ENCODE measurements around the gene MRPL22. TPM values are rescaled to one million over a fixed set of nuclear protein-coding genes. Genes with fewer than 3 reads are reported as not detected.
"Not testable (repeated sequence)": the region's sequence is repeated elsewhere in the genome, so short reads cannot be mapped to it uniquely, and the experiment has no call there.

Gene MRPL22
- total RNA-seq, 1 donor from 2014 or later, result 34.6 TPM

DNA sequence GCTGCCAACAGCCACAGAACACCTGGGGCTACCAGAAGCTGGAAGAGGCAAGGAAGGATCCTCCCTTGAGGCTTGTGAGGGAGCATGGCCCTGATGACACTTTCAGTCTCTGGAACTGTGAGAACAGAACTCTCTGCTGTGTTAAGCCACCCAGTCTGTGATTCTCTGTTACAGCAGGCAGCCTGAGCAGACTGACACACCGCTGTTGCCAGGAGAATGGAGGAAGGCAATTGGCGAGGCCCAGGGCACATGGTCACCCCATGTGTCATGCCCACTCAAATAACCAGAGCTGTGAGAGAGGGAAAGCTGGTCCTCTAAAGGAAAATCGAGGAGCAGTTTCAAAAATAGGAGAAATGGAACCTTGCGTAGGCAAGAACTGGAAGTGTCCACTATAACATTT is 60.6 kb downstream of the MRPL22 start:
- TF ChIP-seq, protein P1, sequence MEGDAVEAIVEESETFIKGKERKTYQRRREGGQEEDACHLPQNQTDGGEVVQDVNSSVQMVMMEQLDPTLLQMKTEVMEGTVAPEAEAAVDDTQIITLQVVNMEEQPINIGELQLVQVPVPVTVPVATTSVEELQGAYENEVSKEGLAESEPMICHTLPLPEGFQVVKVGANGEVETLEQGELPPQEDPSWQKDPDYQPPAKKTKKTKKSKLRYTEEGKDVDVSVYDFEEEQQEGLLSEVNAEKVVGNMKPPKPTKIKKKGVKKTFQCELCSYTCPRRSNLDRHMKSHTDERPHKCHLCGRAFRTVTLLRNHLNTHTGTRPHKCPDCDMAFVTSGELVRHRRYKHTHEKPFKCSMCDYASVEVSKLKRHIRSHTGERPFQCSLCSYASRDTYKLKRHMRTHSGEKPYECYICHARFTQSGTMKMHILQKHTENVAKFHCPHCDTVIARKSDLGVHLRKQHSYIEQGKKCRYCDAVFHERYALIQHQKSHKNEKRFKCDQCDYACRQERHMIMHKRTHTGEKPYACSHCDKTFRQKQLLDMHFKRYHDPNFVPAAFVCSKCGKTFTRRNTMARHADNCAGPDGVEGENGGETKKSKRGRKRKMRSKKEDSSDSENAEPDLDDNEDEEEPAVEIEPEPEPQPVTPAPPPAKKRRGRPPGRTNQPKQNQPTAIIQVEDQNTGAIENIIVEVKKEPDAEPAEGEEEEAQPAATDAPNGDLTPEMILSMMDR (IDR thresholded peaks at IDR 0.05), result no peak
- DNase-seq (ENCODE audit: low spot score), result no peak
- H3K4me3 Mint-ChIP-seq (ENCODE audit: unreplicated experiment), result no peak overlapping the region
- H3K4me1 Mint-ChIP-seq (ENCODE audit: low read depth), result no peaks in the 10 kb centered on the region
- H3K36me3 Mint-ChIP-seq (ENCODE audit: low read depth), result peaks cover 2% of the 10 kb centered on the region
- peaks cover 20% of the 10 kb centered on the region for H3K27me3 Mint-ChIP-seq (ENCODE audit: low read depth)
- no peak overlapping the region for H3K27ac Mint-ChIP-seq (ENCODE audit: unreplicated experiment)
- H3K9me3 Mint-ChIP-seq (ENCODE audit: low read depth), result peaks cover 9% of the 10 kb centered on the region

GRCh38 chr5:155002722-155003121 is 61.8 kb downstream of the MRPL22 start:
- not testable (repeated sequence) for H3K4me1 Mint-ChIP-seq (ENCODE audit: low read depth); H3K36me3 Mint-ChIP-seq (ENCODE audit: low read depth); H3K9me3 Mint-ChIP-seq (ENCODE audit: low read depth); H3K4me3 Mint-ChIP-seq (ENCODE audit: unreplicated experiment); DNase-seq (ENCODE audit: low spot score); H3K27ac Mint-ChIP-seq (ENCODE audit: unreplicated experiment)
- peaks cover 22% of the 10 kb centered on the region for H3K27me3 Mint-ChIP-seq (ENCODE audit: low read depth)

- no peak for DNase-seq (ENCODE audit: low spot score)
- Mint-ChIP-seq H3K27ac (ENCODE audit: unreplicated experiment) (no peak overlapping the region), H3K27me3 (ENCODE audit: low read depth) (peaks cover 22% of the 10 kb centered on the region), H3K4me1 (ENCODE audit: low read depth) (no peaks in the 10 kb centered on the region), H3K36me3 (ENCODE audit: low read depth) (no peaks in the 10 kb centered on the region), H3K4me3 (ENCODE audit: unreplicated experiment) (no peak overlapping the region), H3K9me3 (ENCODE audit: low read depth) (peaks cover 3% of the 10 kb centered on the region)
- TF ChIP-seq, protein P1 (IDR thresholded peaks at IDR 0.05), result peak; percentile 66
Observed at GRCh38 chr5:155004138-155004744, 63.4 kb downstream of the MRPL22 start.

- H3K27ac Mint-ChIP-seq (ENCODE audit: unreplicated experiment); H3K4me1 Mint-ChIP-seq (ENCODE audit: low read depth); DNase-seq (ENCODE audit: low spot score); H3K4me3 Mint-ChIP-seq (ENCODE audit: unreplicated experiment); H3K36me3 Mint-ChIP-seq (ENCODE audit: low read depth); H3K9me3 Mint-ChIP-seq (ENCODE audit: low read depth): not testable (repeated sequence)
- peaks cover 18% of the 10 kb centered on the region for H3K27me3 Mint-ChIP-seq (ENCODE audit: low read depth)
Observed at GRCh38 chr5:155006265-155006664, 65.4 kb downstream of the MRPL22 start.

- TF ChIP-seq, protein P1 (IDR thresholded peaks at IDR 0.05), result no peak
- no peak overlapping the region for H3K27ac Mint-ChIP-seq (ENCODE audit: unreplicated experiment)
- H3K27me3 Mint-ChIP-seq (ENCODE audit: low read depth), result peaks cover 31% of the 10 kb centered on the region
- H3K36me3 Mint-ChIP-seq (ENCODE audit: low read depth), result no peaks in the 10 kb centered on the region
- no peaks in the 10 kb centered on the region for H3K4me1 Mint-ChIP-seq (ENCODE audit: low read depth)
- H3K4me3 Mint-ChIP-seq (ENCODE audit: unreplicated experiment), result no peak overlapping the region
- DNase-seq (ENCODE audit: low spot score), result no peak
- peaks cover 4% of the 10 kb centered on the region for H3K9me3 Mint-ChIP-seq (ENCODE audit: low read depth)
Observed at GRCh38 chr5:155008669-155009068, 67.8 kb downstream of the MRPL22 start.

DNA sequence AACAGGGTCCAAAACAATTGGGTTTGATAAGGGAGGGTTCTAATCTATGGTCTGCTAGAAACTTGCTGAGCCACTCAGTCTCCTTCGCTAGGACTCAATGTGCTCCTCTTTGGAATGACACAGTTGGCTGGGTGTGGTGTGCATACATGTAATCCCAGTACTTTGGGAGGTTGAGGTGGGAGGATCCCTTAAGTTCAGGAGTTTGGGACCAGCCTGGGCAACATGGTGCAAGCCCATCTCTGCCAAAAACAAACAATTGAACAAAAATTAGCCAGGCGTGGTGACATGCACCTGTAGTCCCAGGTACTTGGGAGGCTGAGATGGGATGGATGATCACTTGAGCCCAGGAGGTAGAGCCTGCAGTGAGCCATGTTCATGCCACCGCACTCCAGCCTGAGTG is 70.0 kb downstream of the MRPL22 start:
- Mint-ChIP-seq H3K27ac (ENCODE audit: unreplicated experiment) (no peak overlapping the region), H3K9me3 (ENCODE audit: low read depth) (peaks cover 9% of the 10 kb centered on the region), H3K27me3 (ENCODE audit: low read depth) (peaks cover 43% of the 10 kb centered on the region), H3K4me1 (ENCODE audit: low read depth) (no peaks in the 10 kb centered on the region), H3K36me3 (ENCODE audit: low read depth) (peaks cover 1% of the 10 kb centered on the region), H3K4me3 (ENCODE audit: unreplicated experiment) (no peak overlapping the region)
- DNase-seq (ENCODE audit: low spot score), result no peak
- TF ChIP-seq, protein P1 (IDR thresholded peaks at IDR 0.05), result no peak
